Stimulated activated CD4-positive, alpha-beta T cell treated with anti-CD3 and anti-CD28 coated beads, TNF-alpha, amount 100 ng/mL, for 4 hours (primary cell): ENCODE data around the gene CD63.
"Not testable (repeated sequence)": the region's sequence is repeated elsewhere in the genome, so short reads cannot be mapped to it uniquely, and the experiment has no call there.

Source experiments
- DNase-seq, 3 experiments: peaks; one replicate each; pipeline ENCODE4 v3.0.0-alpha.2; 2020; ENCODE audit warnings: low read depth in 3 of 3

The CD63 gene

GRCh38 chr12:55728939-55729818, at the start of gene CD63:
CD63 (minus strand) TSS chr12:55729009; CDS start chr12:55728341, 668 bp downstream.
- peak; percentile 56 to 59 (median 59) for DNase-seq

- DNase-seq = no peak
These were observed 49.0 kb upstream of the CD63 start for GRCh38 chr12:55777856-55778255.

GRCh38 chr12:55771736-55772135, 42.9 kb upstream of the CD63 start:
- DNase-seq = no peak

DNA sequence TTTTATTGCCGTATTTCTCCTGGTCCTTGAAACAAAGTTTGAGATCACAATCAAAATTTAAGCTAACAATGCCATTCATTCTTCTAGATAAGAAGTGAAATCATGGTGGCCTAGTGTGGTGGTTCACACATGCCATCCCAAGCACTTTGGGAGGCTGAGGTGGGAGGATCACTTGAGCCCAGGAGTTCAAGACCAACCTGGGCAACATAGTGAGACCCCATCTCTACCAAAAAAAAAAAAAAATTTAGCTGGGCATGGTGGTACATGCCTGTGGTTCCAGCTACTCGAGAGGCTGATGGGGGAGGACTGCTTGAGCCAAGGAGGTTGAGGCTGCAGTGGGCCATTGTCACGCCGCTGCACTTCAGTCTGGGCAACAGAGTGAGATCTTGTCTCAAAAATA, 38.3 kb upstream of the CD63 start:
- DNase-seq = no peak

GRCh38 chr12:55765736-55766290, 37.0 kb upstream of the CD63 start:
- DNase-seq = no peak

DNA sequence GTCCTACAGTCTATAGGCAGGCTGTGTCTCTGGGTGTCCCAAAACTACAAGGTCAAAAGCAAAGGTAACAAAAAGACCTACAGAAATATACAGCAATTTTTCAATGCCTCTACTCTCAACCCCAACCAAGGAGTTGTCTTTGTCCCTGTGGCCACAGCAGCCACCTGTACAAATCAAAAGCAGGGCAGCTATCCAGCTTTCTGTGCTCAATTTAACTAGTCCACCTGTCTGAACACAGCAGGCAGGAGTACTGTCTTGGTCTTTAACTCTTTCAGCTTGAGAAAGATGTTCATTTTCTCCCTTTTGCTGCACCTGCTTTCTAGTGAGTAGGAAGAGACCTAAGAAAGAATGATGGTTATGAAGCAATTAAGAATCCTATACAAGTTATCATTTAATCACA, 33.8 kb upstream of the CD63 start:
- no peak for DNase-seq

GRCh38 chr12:55760663-55761062, 31.9 kb upstream of the CD63 start:
- DNase-seq = no peak

- not testable (repeated sequence) for DNase-seq
These were observed 29.8 kb upstream of the CD63 start for GRCh38 chr12:55758575-55758974.

- no peak for DNase-seq
These were observed 28.9 kb upstream of the CD63 start for GRCh38 chr12:55757701-55758100.

GRCh38 chr12:55755246-55755645, 26.4 kb upstream of the CD63 start:
- DNase-seq = no peak

DNA sequence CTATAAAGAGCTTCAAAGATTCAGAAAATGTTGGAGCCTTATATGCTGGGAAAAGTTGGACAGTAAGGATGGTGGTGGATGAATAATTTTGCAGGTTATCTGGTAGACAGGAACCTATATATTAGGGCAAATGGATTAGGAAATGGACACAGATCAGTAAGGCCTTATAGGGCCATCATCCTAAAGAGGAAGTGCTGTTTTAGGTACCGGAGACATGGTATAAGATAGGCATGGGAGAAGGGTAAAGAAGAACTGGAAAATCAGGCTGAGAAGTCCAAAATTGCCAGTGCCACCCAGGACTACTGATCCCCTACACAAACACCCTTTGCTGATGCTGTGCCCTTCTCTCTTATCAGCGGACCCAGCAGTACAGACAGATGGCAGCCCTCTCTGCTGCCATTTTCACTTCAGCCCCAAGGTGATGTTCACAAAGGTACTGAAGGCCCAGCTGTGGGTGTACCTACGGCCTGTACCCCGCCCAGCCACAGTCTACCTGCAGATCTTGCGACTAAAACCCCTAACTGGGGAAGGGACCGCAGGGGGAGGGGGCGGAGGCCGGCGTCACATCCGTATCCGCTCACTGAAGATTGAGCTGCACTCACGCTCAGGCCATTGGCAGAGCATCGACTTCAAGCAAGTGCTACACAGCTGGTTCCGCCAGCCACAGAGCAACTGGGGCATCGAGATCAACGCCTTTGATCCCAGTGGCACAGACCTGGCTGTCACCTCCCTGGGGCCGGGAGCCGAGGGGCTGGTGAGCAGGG, 19.6 kb upstream of the CD63 start:
- no peak for DNase-seq

- no peak for DNase-seq
These were observed 18.1 kb upstream of the CD63 start for GRCh38 chr12:55746913-55747231.

DNA sequence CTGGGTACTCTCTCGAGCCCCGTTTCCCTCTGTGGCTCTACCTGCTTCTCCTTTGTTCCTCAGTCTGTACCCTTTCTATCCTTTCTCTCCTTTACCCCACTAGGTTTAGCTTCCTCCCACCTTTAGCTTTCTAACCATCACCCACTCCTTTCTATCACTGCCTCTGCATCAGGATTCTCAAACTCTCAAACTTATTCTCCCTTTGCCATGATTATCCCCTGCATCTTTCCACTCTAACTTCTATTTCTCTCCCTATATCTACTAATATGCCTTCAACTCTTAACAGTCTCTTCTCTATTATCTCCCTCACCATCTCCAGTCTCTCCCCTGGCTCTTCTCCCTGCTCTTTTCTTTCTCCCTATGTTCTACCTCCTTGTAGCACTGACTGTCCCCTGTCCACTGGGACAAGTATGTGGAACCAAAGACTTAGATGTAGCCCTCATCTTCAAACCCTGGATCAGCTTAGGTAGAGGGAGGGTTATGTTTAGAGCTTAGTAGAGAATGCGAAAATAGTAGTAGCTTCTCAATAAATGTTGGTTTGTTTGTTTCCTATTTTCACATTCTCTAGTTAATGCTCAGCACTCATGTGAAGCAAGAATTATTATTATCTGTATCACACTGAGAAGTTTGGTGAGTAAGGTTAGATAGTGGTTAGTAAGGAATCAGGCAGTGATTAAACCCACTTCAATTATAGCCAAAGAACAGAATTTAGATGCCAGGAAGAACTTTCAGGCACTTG, 17.5 kb upstream of the CD63 start:
- DNase-seq = no peak

GRCh38 chr12:55745361-55746173, 16.8 kb upstream of the CD63 start:
- DNase-seq = no peak

GRCh38 chr12:55744340-55745030, 15.7 kb upstream of the CD63 start:
- no peak for DNase-seq

DNA sequence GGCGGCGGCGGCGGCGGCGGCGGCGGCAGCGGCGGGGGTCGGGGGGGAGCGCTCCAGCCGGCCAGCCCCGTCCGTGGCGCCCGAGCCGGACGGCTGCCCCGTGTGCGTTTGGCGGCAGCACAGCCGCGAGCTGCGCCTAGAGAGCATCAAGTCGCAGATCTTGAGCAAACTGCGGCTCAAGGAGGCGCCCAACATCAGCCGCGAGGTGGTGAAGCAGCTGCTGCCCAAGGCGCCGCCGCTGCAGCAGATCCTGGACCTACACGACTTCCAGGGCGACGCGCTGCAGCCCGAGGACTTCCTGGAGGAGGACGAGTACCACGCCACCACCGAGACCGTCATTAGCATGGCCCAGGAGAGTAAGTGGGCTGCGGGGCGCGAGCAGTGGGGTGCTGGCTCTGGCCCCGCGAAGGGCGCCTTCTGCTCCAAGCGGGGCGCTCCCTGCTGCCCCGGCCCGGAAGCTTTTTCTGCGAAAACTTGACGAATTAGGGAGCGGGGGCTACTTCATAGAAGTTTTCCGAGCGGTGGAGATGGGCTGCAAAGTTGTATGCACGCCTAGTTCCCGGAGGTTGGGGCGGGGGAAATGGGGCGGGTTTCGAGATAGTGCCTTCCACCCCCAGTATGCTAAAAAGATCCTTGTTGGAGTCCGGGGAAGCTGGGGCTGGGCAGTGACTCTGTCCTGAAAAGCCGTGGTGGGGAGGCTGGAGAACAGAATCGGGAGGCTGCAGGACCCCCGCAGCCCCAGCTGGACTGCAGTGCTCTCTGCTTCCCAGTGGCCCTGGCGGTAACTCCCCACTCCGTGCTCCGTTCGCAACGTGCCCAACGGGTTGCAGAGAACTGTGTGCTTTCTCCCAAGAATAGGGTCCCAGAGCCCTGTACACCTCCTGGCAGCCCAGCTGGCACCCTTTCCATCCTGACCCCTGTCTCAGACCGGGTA, 14.9 kb upstream of the CD63 start:
- DNase-seq = peak in 1 of 3 experiments; percentile 23

DNA sequence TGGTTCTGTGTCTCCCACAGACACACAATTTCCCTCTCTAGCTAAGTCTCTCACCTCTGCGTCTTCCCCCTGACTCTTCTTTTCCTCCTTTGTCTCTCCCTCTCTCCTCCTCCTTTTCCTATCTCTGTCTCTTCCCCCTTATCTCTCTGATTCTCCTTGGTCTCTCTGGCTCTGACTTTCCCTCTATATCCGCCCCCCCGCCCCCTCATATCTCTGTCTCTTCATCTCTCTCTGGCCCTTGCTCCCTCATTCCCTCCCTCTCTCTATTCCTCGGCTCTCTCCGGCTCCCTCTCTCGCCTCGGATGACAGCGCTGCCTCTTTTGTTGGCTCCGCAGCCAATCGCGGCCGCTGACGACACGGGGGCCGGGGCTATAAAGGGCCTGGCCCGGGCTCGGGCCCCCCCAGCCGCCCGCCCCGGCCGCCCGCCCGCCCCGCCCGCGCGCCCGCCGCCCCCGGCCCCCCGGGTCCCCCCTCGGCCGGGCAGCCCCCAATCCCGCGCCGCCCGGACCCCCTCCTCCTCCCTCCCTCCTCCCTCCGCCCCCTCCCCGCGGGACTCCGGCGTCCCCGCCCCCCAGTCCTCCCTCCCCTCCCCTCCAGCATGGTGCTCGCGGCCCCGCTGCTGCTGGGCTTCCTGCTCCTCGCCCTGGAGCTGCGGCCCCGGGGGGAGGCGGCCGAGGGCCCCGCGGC, 14.1 kb upstream of the CD63 start, which contains the start of gene GDF11:
TSS of gene GDF11 (plus strand) at position 404 of the 687 bp plus-strand sequence. CDS start at position 599, 195 bp downstream.
- DNase-seq = peak; percentile 52 to 58 (median 54)

DNA sequence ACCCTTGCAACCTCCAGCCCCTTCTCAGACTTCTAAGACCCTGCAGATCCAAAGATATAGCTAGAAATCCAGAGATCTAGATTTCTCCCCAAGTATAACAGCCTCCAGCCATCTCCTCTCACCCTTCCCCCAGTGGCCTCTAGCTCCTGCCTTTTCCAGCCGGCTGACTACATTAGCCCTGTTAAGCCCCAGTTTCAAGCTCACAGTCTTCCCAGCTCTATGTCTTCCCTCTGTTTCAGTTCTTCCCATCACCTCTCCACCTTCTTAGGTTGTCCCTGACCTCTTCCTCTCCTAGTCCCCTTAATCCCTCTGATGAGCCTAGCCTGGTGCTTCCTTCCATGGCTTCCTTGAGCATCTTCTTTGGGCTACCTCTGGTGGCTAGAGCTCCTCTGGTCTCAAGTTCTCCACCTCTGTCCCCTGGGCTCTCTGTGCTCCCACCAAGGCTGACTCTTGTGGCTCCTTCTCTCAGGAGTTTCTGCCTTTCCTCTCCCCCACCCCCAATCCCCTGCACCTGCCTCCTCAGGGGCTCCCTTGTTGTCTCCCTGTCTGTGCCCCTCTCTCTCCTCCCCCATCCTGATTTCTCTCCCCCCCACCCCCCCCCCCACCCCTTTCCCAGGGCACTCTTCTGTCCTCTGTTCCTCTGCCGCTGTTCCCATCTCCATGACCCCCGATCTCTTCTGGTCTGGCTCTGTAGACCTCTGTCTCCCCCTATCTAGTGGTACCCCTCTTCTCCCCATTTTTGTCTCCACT, 13.3 kb upstream of the CD63 start:
- no peak for DNase-seq
